ENCODE measurements around the gene DOP1A.

Gene DOP1A

GRCh38 chr6:83072726-83073125 lies 5.3 kb downstream of the DOP1A start:
- no peak for DNase-seq

DNA sequence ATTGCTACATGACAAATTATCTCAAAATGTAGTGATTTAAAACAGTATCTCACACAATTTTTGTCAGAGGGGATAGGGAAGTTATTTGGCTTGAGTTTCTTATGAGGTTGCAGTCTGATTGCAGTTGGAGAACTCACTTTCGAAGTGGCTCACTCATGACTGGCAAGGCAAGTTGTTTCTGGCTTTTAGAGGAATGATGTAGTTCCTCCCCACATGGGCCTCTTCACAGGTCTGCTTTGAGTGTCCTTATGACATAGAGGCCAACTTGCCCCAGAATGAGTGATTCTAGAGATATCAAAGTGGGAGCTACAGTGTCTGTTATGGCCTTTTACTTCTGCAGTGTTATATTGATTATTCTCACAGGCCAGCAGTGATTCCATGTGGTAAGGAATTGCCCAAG lies 6.1 kb downstream of the DOP1A start:
- no peak for DNase-seq

DNA sequence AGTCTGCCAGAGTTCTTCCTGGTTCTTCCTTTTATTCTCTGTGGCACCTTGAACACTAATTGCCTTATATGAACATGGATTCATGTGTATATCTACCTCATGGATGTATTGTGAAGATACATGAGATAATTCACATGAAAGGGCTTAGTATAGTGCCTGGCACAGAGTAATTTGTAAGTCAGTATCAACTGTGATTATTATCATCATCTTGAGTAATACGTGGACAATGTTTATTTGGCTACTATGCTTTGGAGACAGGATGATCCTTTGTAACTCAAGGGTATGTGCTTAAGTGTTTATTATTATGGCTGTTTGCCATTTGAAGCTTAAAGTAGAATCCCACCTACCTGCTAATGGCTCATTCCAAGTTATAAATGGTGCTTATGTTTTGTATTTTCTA lies 16.0 kb downstream of the DOP1A start:
- DNase-seq: no peak

DNA sequence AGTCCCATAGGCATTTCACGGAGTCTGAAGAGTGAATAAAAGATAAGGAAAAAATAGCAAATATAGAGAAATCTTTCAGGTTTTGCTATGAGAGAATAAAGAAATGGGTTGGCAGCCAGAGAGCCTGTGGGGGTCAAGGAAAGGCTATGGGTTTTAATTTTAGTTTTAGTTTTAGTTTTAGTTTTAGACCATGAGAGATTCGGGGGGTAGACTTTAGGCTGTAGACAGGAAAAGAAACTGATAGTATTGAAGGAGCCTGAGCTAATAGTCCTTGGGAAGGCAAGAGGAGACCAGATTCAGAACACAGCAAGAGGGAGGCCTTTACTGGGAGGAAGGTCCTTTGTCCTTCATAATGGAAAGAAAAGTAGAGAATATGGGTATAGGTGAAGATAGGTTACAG lies 19.3 kb downstream of the DOP1A start:
- DNase-seq: no peak

DNA sequence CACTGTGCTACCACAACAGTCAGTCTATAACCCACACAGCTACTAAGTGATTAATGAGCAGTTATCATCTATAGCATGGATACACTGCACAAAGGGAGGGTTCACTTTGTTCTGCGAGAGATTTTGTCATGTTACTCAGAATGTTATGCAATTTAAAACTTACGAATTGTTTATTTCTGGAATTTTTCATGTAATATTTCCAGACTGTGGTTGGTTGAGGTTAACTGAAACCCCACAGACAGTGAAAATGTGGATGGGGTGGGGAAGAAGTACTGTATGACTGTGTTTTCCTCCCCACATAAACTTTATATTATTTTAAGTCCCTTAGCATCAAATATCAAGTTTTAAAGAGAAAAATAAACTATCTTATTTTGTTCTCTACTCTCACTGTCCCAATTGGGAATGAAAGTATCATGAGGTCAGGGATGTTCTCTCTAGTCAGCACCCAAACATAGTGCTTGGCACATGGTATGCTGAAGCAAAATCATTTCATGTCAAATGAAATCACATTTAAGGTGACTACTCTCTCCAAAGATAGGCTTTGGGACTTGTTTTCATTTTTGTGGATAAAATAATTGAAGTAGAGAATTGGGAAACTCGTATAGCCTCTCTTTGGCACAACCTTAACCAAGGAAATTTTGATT lies 25.4 kb downstream of the DOP1A start:
- no peak for DNase-seq

DNA sequence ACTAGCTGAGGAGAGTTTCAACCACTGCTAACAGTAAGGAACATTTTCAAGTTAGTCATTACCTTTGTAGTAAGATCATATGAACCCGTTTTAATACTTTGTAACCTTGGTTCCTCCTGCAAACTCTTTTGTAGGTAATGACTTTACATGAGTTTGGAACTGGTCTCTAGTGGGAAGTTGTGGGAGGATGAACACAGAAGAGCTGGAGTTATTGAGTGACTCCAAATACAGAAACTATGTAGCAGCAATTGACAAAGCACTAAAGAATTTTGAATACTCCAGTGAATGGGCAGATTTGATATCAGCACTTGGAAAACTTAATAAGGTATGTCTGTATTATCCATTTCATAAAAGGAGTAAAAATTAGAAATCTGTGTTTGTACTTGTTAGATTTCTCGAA lies 29.3 kb downstream of the DOP1A start:
- DNase-seq: no peak

- DNase-seq: no peak
These were observed 29.7 kb downstream of the DOP1A start for GRCh38 chr6:83097204-83097603.

- no peak for DNase-seq
These were observed 30.2 kb downstream of the DOP1A start for GRCh38 chr6:83097675-83098074.

DNA sequence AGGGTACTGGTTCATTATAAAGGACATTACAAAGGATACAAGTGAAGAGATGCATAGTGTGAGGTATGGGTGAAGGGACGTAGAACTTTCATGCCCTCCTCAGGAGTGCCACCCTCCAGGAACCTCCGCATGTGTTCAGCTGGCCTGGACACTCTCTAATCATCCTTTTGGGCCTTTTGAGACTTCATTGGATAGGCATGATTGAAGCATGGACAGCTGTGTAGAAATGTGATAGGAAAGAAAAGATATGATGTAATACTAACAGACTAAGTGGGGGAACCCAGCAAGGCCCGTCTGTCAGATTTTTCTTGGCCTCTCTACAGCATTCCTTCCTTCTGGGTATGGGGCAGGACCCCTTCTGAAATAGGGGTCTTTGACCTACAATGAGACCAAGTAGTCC lies 31.1 kb downstream of the DOP1A start:
- DNase-seq: no peak

DNA sequence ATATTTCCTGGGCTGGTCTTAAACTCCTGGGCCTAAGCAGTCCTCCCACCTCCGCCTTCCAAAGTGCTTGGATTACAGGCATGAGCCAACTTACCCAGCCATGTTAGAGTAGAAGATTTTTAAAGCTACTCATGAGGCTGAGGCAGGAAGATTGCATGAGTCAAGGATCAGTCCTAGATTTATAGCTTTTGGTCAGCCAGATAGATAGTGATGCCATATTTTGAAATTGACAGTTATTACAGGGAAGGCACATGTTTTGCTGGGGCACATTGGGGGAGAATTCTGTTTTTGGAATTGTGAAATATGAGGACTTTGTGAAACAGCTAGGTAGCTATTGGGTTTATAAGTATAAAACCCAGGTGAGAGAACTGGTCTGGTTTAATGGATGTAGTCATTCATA lies 40.9 kb downstream of the DOP1A start:
- no peak for DNase-seq

DNA sequence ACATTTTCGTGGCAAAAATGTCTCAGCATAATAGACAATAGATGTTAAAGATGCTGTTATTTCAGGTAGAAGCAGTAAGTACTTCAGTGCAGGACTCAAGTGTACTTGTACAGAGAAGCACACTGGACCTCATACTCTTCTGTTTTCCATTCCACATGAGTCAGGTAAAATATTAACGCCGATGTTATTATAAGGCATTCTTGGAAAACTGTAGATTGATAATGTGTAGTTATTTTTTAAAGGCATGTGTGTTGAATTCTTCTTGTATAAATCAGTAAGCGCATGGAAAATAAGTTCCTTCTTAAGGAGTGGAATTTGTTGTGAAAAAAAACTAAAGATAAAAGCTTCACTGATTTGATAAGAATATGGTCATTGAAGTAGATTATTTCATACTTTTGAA lies 45.8 kb downstream of the DOP1A start:
- no peak for DNase-seq

DNA sequence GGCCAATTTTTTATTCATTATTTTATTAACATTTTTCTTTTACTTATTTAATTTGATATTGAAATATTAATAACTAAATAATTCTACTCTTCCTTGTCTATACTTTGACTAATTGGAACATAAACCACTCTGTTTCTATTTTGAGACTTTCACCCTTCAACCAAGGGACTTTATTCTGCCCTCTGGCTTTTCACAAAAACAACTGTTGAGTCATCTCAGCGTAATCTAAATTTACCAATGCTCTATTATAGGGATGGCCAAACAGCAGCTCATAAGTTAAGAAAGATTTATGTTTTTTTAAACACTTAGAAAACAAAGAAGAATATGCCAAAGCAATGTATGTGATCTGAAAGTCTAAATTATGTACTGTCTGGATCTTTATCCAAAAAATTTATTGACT lies 46.7 kb downstream of the DOP1A start:
- no peak for DNase-seq

DNA sequence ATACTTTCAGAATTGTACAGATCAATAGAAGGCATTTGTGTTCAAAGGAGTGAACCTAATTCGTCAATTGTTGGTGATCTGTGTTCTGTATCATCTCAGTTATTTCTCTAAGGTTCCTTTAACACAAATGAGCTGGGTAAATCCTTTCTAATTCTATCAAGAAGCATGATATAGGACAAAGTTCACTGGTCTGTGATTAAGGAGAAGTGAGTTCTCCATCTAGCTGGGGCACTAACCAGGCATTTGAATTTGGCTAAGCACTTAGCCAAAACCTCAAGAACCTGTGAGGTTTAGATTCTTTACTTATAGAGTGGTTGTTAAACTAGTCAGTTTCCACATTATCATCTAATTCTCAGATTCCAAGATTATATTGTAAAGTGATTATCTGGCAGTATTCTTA lies 50.3 kb downstream of the DOP1A start:
- no peak for DNase-seq

DNA sequence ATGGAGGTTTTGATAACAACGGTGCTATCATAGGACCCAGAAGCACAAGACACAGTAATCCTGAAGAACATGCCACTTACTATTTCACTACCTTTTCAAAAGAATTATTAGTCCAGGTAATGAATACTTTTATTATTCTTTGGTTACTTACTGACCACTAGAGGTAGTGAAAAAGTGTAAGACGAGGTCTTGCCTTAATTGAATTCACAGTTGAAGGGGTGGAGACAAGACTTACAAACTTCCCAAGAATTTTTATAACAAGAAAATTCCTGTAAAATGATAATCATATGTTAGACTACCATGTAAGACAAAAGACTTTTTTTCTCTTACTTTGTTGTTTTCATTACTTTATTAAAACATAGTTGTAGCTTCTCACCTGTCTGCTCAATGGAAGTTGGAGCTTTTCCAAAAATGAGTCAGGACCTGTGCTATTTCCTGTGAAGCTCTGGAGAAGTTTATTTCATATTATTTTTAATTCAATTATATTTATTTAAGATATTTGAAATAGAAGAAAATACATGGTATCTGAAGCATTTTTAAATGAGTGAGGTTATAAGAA lies 52.4 kb downstream of the DOP1A start:
- no peak for DNase-seq

DNA sequence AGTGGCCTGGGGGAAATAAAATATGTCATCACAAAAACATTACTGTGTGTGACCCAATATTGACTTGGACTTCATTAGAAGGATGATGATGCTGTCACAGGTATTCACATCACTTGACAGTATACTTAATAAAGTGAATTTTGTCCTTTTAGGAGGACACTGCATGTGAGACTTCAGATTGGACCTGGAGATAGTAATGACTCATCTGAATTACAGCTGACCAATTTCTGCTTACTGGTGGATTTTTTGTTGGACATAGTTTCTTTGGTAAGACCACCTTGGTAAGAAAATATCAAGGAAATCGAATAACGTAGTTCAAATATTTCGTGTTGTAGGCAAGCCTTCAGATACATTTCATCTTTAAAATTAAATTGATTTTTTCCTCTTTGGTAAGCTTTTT lies 57.1 kb downstream of the DOP1A start:
- no peak for DNase-seq

DNA sequence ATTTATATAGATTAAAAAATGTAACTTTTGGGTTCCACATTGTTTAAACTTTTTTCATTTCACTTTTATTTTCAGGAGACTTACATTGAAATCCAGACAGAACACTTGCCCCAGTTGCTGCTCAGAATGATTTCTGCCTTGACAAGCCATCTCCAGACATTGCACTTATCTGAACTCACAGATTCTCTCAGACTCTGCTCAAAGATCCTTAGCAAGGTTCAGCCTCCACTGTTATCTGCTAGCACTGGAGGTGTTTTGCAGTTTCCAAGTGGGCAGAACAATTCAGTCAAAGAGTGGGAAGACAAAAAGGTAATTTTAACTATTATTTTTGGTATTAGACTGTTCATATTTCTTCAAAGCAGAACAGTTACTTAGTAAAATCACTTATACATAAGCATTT lies 58.0 kb downstream of the DOP1A start:
- no peak for DNase-seq

GRCh38 chr6:83126223-83126622 lies 58.8 kb downstream of the DOP1A start:
- DNase-seq: no peak

DNA sequence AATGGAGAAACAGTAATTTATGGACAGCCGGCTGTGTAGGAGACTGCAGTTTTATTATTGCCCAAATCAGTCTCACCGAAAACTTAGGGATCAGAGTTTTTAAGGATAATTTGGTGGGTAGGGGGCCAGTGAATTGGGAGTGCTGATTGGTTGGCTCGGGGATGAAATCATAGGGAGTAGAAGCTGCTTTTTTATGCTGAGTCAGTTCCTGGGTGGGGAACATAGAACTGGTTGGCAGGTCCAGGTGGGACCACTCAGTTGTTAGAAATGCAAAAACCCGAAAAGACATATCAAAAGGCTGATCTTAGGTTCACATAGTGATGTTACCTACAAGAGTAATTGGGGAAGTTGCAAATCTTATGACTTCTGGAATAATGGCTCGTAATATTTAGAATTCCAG lies 59.3 kb downstream of the DOP1A start:
- DNase-seq: no peak

- no peak for DNase-seq
These were observed 59.8 kb downstream of the DOP1A start for GRCh38 chr6:83127258-83127657.

DNA sequence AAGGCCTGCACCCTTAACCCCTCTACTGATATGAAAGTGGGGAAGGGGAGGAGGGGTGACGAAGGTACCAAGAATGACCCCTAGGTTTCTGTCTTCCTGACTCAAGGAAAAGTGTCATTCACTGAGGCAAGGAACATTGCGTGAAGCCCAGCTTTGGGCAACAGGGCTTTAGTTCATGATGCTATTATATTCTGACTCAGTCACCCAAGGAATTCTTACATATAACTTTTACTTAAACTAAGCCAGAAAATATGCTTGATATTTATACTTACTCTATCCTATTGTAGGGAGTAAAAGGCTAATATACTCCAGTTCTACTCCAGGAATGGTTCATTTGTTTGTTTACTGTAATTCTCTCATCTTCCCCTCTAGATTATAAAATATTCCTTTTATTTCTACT lies 60.5 kb downstream of the DOP1A start:
- DNase-seq: no peak

DNA sequence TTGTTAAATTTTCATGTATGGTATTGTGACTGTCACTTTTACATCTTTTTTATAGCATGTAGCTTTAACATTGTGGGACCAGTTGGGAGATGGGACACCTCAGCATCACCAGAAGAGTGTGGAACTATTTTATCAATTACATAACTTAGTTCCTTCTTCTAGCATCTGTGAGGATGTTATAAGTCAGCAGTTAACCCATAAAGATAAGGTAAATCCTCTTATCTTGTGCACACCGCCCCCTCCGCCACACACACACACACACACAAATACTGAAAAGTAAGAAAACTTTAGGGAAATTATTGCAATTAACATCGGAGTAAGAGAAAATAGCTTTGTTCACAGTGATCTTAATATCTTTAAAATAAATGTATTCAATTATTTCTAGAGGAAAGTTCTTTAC lies 64.7 kb downstream of the DOP1A start:
- DNase-seq: no peak

- DNase-seq: no peak
These were observed 70.7 kb downstream of the DOP1A start for GRCh38 chr6:83138118-83138722.

GRCh38 chr6:83138758-83139157 lies 71.3 kb downstream of the DOP1A start:
- DNase-seq: no peak

DNA sequence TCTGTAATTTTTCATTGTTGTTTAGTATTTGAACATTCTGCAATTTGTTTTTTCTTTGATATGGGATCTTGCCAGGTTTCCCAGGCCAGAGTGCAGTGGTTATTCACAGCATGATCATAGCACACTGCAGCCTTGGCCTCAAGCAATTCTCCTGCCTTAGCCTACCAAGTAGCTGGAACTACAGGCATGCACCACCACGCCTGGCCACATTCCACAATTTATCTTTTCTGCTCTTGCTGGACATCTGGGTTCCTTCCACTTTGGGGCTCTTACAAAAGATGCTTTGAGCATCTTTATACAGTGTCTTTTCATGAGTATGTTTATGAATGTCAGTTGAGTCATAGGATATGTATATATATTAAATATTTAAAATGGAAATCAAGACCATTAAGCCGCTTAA lies 83.6 kb downstream of the DOP1A start:
- no peak for DNase-seq

- DNase-seq: no peak
These were observed 85.4 kb downstream of the DOP1A start for GRCh38 chr6:83152913-83153312.
